GM21576 (cell line): ENCODE results near the gene RNF181.
"Not testable (repeated sequence)": the region's sequence is repeated elsewhere in the genome, so short reads cannot be mapped to it uniquely, and the experiment has no call there.

Experiments used
- ATAC-seq: cut with Tn5 transposase; IDR thresholded peaks from one replicate; pipeline ENCODE4 v1.9.1; 2021; ENCODE audit warnings: mild to moderate bottlenecking, moderate library complexity; ENCODE audit not compliant: unreplicated experiment

RNF181 gene

GRCh38 chr2:85594715-85595300 lies 737 bp upstream of the RNF181 start:
- no peak for ATAC-seq

GRCh38 chr2:85596026-85596333 lies 435 bp downstream of the RNF181 start:
- ATAC-seq: no peak

- no peak for ATAC-seq
Measured at GRCh38 chr2:85596486-85597143, 1.1 kb downstream of the RNF181 start.

DNA sequence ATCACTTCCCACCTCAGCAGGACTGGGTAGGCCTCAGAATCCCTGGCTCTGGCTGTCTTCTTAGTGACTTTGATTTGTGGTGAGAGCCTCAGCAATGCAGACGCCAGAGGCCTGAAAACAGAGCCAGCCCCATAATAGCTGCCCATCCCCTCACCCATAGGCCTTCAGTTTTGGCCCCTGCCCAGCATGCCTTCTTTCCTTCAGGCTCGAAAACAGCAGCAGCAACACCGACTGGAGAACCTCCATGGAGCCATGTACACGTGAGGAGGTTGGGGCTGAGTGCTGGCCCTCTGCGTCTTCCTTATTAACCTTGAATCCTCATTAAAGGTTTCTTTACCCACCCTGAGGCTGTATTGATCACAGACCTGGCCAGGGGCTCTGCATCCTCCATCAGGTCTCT lies 1.7 kb downstream of the RNF181 start:
- ATAC-seq: no peak

GRCh38 chr2:85598594-85599340 lies 3.2 kb downstream of the RNF181 start:
- no peak for ATAC-seq

GRCh38 chr2:85599468-85600234 lies 4.1 kb downstream of the RNF181 start:
- no peak for ATAC-seq

- no peak for ATAC-seq
Measured at GRCh38 chr2:85600235-85600575, 4.7 kb downstream of the RNF181 start.

DNA sequence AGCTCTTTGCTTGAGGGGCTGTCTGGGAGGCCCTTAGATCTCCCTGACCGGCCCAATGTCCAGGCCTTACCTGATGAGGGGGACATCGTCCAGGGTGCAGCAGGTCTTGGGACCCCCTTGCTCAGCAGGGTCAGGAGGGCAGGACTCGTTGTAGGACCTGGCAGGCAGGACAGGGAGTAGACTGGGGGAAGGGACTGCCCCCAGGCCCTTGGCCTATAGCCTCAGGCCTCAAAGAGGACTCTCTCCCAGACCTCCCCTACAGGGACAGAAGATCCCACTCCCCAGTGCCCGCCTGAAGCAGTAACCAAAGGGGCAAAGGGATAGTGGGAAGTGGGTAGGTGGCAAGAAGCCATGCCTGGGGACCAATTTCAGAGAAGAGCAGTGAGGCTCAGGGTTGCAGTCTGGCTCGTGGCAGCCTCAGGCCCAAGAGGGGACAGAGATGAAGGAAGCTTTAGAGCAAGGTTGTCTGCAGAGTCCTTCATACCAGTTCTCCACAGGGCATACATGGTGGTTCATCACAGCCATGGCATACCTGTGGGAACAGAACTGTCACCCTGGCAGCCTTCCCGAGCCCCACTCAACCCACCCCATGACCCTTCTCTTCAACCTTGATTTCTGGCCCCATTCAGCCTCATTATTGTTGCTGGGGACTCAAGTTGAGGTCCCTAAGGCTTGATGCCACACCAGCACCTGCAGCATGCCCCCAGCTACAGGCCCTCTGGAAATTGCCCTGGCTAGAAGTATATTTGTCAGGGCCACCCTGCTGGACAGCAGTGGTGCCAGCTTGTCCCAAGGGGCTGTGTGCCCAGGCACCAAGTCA lies 5.6 kb downstream of the RNF181 start:
- ATAC-seq: no peak

- ATAC-seq: peak; percentile 16
Measured at GRCh38 chr2:85601771-85602475, 6.4 kb downstream of the RNF181 start.

DNA sequence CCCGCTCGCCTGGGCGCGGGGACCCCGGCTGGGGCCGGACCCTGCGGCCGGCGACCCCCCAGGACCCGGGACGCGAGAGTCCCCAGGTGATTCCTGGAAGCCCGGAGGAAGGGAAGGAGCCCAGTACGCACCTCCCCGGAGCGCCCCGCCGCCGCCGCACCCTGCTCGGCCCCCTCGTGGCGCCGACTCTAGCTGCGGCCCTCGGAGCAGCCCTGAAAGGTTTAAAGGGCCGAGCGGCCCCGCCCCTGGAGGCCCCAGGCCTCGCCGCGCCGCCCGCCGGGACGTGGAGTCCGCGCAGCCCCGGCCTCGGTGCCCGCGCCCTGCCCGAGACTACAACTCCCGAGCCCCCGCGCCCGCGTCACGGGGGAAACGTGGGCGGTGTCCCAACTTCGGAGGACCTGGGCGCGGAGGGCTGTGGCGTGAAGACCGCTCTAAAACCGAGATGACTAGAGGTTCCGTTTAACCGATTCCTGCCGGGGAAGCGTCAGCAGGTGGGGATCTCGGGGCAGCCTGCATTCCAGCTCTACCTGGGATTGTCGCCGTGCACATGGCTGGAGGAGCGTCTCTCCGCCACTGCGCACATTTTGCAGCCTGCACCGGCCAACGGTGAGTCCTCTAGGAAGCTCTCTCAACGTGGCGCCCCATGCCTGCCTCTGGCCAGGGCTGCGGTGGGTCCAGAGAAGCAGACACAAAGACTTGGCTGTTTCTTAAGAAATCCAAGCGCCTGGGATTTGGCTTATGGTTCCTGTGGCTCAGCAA lies 7.1 kb downstream of the RNF181 start, which contains the start of gene TMEM150A:
Gene TMEM150A (minus strand): TSS at position 223 of the 759 bp plus-strand sequence. CDS start 750 bp downstream, outside the sequence.
- ATAC-seq: peak; percentile 95

GRCh38 chr2:85604133-85604444 lies 8.5 kb downstream of the RNF181 start:
- ATAC-seq: not testable (repeated sequence)

DNA sequence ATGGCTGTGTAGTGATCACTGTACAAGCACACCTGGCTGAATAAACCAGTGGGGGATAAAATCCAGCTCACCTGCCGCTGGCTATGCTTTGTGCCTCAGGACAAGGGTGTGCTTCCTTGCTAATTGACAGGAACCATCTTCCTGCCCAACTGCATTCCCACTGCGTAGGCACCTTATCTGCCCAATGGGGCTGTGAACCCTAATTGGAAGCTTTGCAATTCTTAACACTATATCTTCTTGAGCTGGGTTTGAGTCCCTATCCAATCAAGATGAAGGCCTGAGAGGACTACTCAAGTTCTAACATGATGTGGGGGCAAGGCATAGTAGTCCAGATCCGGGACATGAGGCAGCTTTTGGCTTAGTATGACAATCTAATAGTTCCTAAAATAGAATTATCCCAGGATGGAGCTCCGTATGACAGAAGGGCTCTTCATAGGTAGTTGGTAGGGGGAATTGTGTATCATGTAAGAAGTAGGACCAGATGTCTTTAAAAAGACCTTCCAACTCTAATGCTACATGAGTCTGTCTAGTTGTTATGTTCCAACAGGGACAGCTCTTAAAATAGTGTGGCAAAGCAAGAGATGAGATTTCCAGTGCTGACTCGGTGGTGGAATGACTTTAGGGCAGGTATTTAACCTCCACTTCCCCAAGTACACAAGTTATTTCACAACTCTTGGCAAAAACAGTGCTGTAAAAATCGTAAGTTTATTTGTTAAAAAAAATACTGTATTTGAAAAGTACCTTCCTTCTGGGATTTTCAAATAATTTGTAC lies 9.2 kb downstream of the RNF181 start:
- ATAC-seq: no peak

GRCh38 chr2:85605406-85606115 lies 10.0 kb downstream of the RNF181 start:
- no peak for ATAC-seq

DNA sequence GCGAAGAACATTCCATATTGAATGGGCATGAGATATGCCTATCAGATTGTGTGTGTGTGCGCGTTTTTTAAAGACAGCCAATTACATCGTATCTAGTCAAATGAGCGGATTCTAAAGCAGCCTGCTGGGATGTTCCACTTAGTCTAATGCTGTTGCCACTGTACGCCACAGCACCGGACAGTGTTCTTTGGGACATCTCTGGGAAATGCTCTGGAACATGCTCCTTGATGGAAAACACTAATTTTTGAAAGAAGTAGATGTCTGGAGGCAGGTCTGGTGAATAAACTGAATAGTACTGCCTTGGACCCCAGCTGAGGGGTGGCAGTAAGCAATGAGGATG lies 10.5 kb downstream of the RNF181 start:
- no peak for ATAC-seq

- ATAC-seq: no peak
Measured at GRCh38 chr2:85607268-85608215, 12.0 kb downstream of the RNF181 start.

DNA sequence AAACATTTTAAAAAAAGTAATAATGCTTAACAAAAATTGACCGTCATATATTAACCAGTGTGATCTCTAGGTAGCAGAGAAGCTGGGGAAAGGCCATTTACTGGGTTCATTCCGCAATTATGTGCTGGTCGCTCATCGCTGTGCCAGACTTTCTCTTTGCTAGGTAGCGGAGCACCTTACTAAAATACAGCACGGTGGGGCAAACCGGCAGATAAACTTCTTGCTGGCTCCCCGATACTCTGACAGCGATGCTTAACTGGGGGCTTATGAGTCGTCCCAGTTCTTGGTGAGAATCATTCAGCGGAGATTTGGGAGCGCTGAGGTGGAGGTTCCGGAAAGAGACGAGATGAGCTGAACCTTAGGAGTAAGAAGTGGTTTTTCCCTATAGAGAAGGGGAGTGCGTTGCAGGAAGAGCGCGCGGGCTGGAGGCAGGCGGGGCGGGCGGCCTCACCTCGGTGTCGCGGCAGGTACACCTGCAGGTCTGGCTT lies 15.7 kb downstream of the RNF181 start:
- peak; percentile 9 for ATAC-seq
